Fibroblast of mammary gland (primary cell): ENCODE results near the gene XRN2.

Source experiments
- DNase-seq: peaks from one replicate; pipeline ENCODE4 v3.0.0-alpha.2; 2010; ENCODE audit warnings: low read depth
- H3K4me3 ChIP-seq: 2 replicates; pipeline ENCODE4 v1.5.1; 2011; ENCODE audit warnings: low read depth, mild to moderate bottlenecking, low read length, moderate library complexity; ENCODE audit not compliant: control insufficient read depth
- CTCF ChIP-seq: conservative IDR thresholded peaks from 2 replicates; pipeline ENCODE4 v1.5.1; 2011; ENCODE audit warnings: low read depth, low read length, inconsistent platforms; ENCODE audit not compliant: control insufficient read depth, insufficient read depth

XRN2 gene

GRCh38 chr20:21391185-21391971 is 88.2 kb downstream of the XRN2 start:
- H3K4me3 ChIP-seq = no peak overlapping the region
- no peak for TF ChIP-seq CTCF
- DNase-seq = no peak

DNA sequence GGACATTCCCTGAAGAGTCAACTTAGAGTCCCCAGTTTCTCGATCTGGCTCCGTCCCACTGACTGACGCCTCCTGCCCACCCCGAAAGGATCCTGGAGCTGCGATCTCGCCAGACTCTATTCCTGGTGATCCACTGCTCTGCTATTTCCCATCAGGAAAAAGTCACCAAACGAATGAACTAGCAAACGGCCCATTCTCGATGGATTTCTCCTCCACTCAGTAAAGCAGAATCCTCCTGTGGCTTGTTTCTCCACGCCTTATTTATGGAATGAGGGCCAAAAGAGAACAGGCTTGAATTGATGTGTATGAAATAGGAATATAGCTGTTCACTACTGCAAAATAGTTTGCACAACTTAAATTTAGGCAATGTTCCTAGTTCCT is 88.8 kb downstream of the XRN2 start:
- no peak for TF ChIP-seq CTCF
- no peak for DNase-seq
- no peak overlapping the region for H3K4me3 ChIP-seq

DNA sequence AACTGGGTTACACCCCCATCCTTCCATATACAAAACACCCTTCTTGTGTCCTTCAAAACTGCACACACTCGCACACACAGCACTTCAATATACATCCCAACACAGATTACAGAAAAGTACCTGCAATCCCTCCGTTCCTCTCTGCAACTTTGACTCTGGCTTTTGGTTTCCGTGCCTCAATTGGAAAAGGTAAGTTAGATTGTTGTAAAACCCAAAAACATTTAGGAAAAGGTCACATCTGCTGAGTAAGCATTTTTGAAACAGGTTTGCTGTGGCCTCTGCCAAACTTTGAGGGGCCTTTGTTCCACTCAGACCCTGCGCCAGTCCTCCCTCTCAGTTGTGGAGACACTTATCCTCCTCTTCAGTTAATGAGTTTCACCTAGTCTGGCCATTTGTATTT is 90.0 kb downstream of the XRN2 start:
- no peak overlapping the region for H3K4me3 ChIP-seq
- TF ChIP-seq CTCF = no peak
- DNase-seq = no peak

DNA sequence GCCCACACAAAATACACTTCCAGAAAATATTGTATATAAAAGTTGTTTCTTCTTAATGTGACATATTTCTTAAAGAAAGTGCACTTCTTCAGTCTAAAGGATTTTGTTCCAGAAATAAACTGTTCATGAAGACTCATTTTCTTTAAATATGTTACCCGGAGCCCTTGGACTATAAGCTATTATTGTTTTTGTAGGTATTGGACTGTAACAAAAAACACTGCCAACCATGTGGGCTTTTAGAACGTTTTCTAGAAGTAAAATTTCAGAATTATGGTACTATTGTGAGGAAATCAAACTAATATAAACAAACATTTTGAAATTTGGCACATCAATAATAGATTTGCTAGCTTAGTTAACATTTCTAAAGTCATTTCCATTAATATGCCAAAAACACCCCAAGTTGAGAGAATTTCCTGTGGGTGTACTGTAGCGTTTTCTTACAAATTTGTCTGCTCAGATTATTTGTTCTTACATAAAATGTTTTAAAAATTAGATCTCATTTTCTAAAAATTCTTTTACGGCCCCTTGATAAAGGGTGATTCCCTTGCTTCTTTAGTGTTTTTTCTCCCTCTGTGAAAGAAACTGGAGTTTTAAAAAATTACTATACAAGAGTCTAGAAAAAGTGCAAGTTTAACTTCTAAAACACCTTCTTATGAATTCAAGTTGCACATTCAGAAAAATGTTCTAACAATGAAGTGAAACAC is 90.8 kb downstream of the XRN2 start:
- no peak overlapping the region for H3K4me3 ChIP-seq
- TF ChIP-seq CTCF = no peak
- no peak for DNase-seq

DNA sequence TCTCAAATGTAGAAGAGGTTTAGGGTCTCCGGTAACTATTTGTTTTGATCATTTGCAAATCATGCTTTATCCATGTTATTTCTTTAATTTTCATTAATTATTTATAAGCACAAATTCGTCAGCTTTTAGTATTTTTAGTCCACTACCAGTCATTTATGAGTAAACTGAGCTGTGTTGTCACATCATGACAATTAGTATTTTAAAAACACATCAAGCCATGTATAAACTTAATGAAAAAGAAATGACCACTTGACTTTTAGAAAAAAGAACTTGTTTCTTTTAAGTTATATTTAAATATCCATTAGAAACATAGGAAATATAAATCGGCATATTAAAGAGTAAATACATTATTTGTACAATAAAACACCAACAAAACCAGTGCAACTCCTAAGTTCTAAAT is 91.4 kb downstream of the XRN2 start:
- H3K4me3 ChIP-seq = no peak overlapping the region
- TF ChIP-seq CTCF = no peak
- DNase-seq = no peak

- TF ChIP-seq CTCF = no peak
- no peak overlapping the region for H3K4me3 ChIP-seq
- no peak for DNase-seq
Observed at GRCh38 chr20:21395051-21395665, 92.0 kb downstream of the XRN2 start.
